ENCODE results near the gene TRPC4AP. TPM values are rescaled to one million over a fixed set of nuclear protein-coding genes. Genes with fewer than 3 reads are reported as not detected.

TRPC4AP gene
- total and polyA plus RNA-seq, 2 of the 8 experiments (the other 6 are each of a cell fraction or from before 2014, with no cell fraction given), result 73.1 to 74.8 TPM

GRCh38 chr20:35077872-35078271, 14.7 kb downstream of the TRPC4AP start (continued):
- no peak for TF ChIP-seq BCL11A (IDR thresholded peaks at IDR 0.05; ENCODE audit: low read depth in 2 of 2, low read length in 2 of 2)

Measured in H1 (cell line).